AG09319 (cell line): ENCODE measurements around the gene SLIT3.

Experiments used
- DNase-seq: peaks from one replicate; pipeline ENCODE4 v3.0.0-alpha.2; 2010; ENCODE audit warnings: low read depth; ENCODE audit errors: extremely low read depth
- TF ChIP-seq, protein P1 (sequence below): IDR thresholded peaks from 2 replicates; pipeline ENCODE4 v1.5.1; 2011; ENCODE audit warnings: low read depth, mild to moderate bottlenecking, inconsistent platforms, low read length, moderate library complexity

Gene SLIT3

DNA sequence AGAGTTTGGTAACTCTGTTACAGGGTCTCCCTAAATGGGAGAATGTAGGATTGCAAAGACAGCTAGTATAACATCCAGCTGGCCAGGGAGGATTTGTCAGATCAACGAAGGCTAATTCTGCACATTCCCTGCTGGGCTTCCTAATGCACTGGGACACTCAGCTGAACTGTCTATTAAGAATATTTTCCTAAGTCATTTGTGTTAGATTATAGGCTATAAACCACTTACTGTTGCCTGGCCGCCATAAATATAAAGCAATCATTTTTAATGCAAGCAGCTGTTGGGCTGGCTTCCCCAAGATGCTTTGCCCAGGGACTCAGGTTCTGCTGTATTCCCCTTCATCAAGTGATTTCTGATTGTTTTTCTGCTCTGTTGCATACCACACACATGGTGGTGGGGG lies 35.3 kb upstream of the SLIT3 start:
- no peak for DNase-seq
- TF ChIP-seq, protein P1, sequence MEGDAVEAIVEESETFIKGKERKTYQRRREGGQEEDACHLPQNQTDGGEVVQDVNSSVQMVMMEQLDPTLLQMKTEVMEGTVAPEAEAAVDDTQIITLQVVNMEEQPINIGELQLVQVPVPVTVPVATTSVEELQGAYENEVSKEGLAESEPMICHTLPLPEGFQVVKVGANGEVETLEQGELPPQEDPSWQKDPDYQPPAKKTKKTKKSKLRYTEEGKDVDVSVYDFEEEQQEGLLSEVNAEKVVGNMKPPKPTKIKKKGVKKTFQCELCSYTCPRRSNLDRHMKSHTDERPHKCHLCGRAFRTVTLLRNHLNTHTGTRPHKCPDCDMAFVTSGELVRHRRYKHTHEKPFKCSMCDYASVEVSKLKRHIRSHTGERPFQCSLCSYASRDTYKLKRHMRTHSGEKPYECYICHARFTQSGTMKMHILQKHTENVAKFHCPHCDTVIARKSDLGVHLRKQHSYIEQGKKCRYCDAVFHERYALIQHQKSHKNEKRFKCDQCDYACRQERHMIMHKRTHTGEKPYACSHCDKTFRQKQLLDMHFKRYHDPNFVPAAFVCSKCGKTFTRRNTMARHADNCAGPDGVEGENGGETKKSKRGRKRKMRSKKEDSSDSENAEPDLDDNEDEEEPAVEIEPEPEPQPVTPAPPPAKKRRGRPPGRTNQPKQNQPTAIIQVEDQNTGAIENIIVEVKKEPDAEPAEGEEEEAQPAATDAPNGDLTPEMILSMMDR, result no peak

DNA sequence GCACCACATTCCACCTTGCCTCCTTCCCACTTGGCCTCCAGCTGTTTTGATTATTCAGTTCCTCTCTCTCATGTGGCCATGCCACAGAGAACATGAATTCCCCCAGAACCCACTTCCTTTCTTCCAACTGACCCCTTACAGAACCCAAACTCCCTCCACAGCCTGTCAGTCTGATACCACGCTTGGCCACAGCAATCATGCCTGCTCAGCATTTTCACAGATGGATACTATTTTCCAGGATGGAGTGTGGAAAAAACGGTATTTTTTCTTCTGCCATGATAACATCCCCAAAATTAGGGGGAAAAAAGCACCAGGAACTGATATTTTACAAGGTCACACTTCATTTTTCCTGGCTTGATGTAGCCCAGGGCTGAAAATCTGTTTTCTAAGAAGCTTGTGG lies 34.9 kb upstream of the SLIT3 start:
- DNase-seq, result no peak
- TF ChIP-seq, protein P1, result no peak

DNA sequence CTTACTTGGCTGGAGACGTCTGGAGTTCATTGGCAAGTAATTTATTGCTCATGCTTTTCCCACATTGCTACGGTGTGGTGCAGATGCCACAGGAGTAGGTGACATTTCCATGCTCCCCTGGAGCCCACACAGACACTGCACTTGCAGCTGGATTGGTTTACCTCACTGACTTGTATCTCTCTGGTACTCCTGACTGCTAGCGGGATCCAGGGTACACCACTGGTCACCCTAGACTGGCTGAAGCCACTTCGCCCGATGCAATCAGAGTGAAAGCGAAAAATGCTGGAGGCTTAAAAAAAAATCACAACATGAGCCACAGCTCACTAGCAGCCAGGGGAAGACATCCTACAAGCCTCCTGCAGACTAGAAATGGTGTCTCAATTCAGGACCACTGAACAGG lies 32.6 kb upstream of the SLIT3 start:
- TF ChIP-seq, protein P1, result no peak
- DNase-seq, result no peak

DNA sequence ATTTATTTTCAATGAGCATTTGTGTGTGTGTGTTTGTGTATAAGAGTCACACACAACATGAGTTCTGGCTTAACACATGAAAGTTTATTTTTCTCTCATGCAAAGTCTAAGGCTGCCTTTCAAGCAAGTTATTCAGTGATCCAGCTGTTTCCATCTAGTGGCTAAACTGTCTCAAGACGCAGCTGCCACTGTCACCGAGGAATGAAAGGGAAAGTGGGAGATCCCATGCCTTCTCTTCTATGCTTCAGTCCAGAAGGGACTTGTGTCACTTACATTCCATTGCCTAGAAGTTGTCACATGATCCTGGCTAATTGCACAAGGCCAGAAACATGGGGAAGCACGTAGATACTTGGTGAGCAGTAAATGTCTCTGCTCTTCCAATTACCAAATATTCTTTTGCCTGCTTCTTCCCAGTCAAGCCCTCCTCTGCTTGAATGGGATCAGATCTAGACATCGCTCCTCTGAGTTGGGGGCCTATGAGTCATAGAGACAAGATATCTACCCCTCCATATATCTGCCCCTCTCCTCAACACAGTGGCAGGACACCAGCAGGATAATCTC lies 30.4 kb upstream of the SLIT3 start:
- TF ChIP-seq, protein P1, result peak; percentile 38
- DNase-seq, result no peak

DNA sequence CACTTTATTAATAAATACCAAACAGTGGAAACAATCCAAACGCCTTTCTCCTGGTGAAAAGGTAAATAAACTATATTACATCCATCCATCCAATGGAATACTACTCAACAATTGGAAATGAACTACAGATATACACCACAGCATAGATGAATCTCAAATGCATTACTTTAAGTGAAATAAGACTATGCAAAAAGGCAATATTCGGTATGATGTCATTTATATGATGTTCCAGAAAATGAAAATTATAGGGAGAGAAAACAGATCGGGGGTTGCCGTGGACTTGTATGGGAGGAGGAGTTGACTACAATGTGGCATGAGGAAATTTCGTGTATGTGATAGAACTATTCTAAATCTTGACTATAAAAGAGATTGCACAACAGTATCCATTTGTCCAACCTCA lies 27.5 kb upstream of the SLIT3 start:
- TF ChIP-seq, protein P1, result no peak
- DNase-seq, result no peak

DNA sequence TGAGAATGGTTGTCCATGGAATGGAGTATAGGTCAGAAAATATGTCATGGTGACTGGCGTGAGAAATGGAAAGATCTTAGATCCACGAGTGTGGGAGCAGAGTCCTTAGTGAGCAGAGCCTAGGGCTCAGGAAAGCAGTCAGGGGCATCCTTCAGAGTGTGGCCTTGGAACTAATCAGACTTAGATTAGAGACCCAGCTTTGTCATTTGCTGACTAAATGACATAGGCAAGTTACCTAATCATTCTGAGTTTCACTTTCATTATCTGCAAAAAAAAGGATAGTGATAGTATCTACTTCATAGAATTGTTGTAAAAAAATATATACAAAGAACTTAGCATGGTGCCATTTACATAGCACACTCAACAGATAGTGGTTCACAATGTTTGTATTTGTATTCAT lies 24.3 kb upstream of the SLIT3 start:
- DNase-seq, result no peak
- TF ChIP-seq, protein P1, result no peak

DNA sequence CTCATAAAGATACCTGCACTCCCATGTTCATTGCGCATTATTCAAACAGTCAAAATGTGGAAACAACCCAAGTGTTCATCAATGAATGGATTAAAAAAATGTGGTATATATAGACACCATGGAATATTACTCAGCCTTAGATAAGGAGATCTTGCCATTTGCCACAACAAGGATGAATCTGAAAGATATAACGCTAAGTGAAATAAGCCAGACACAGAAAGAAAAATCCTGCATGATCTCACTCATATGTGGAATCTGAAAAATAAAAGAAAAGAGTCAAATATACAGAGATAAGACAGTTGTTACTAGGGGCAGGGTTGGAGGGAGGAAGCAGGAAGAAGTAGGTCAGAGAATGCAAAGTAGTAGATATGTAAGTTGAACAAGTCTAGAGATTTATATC lies 17.6 kb upstream of the SLIT3 start:
- no peak for DNase-seq
- TF ChIP-seq, protein P1, result no peak
